ENCODE data around the gene RPL31.

The RPL31 gene

GRCh38 chr2:101038455-101039255 lies 36.6 kb downstream of the RPL31 start:
- H3K27me3 ChIP-seq (ENCODE audit: insufficient read depth, poor library complexity, severe bottlenecking): no peaks in the 10 kb centered on the region
- TF ChIP-seq CTCF (IDR thresholded peaks at IDR 0.05; ENCODE audit: insufficient read depth, low read length) (peak; percentile 86), POLR2AphosphoS5 (IDR thresholded peaks at IDR 0.05; ENCODE audit: low read depth) (no peak), SPI1 (IDR thresholded peaks at IDR 0.05; ENCODE audit: borderline replicate concordance, low read depth) (no peak), REST (IDR thresholded peaks at IDR 0.05; ENCODE audit: insufficient replicate concordance, low read depth) (no peak), GABPA (IDR thresholded peaks at IDR 0.05; ENCODE audit: low read depth) (peak; percentile 61; the same call in 1 of the 2 replicates)
- no peak overlapping the region for H3K4me3 ChIP-seq (replicated peaks; ENCODE audit: insufficient read depth, low read length)
- no peak overlapping the region for H3K27ac ChIP-seq (replicated peaks)
- DNase-seq (ENCODE audit: low read depth in 1 of 2, low spot score in 1 of 2): peak; percentile 54 to 77

GRCh38 chr2:101040072-101040471 lies 38.0 kb downstream of the RPL31 start:
- Histone ChIP-seq H3K4me3 (replicated peaks; ENCODE audit: insufficient read depth, low read length) (no peak overlapping the region), H3K27me3 (ENCODE audit: insufficient read depth, poor library complexity, severe bottlenecking) (no peaks in the 10 kb centered on the region), H3K27ac (replicated peaks) (no peak overlapping the region)
- DNase-seq (ENCODE audit: low read depth in 1 of 2, low spot score in 1 of 2): no peak
- TF ChIP-seq CTCF (IDR thresholded peaks at IDR 0.05; ENCODE audit: insufficient read depth, low read length): no peak
- no peak for TF ChIP-seq REST (IDR thresholded peaks at IDR 0.05; ENCODE audit: insufficient replicate concordance, low read depth)
- no peak for TF ChIP-seq GABPA (IDR thresholded peaks at IDR 0.05; ENCODE audit: low read depth)
- no peak for TF ChIP-seq SPI1 (IDR thresholded peaks at IDR 0.05; ENCODE audit: borderline replicate concordance, low read depth)
- no peak for TF ChIP-seq POLR2AphosphoS5 (IDR thresholded peaks at IDR 0.05; ENCODE audit: low read depth)

- TF ChIP-seq REST (IDR thresholded peaks at IDR 0.05; ENCODE audit: insufficient replicate concordance, low read depth) (no peak), POLR2AphosphoS5 (IDR thresholded peaks at IDR 0.05; ENCODE audit: low read depth) (no peak), CTCF (IDR thresholded peaks at IDR 0.05; ENCODE audit: insufficient read depth, low read length) (no peak), GABPA (IDR thresholded peaks at IDR 0.05; ENCODE audit: low read depth) (no peak), SPI1 (IDR thresholded peaks at IDR 0.05; ENCODE audit: borderline replicate concordance, low read depth) (no peak)
Observed at GRCh38 chr2:101040761-101041160, 38.7 kb downstream of the RPL31 start.

More at GRCh38 chr2:101040761-101041160, 38.7 kb downstream of the RPL31 start:
- DNase-seq (ENCODE audit: low read depth in 1 of 2, low spot score in 1 of 2): peak; percentile 18 to 39
- H3K4me3 ChIP-seq (replicated peaks; ENCODE audit: insufficient read depth, low read length): no peak overlapping the region
- no peaks in the 10 kb centered on the region for H3K27me3 ChIP-seq (ENCODE audit: insufficient read depth, poor library complexity, severe bottlenecking)
- H3K27ac ChIP-seq (replicated peaks): no peak overlapping the region
